Measurements from ENCODE around the gene ALKBH3. TPM values are rescaled to one million over a fixed set of nuclear protein-coding genes. Genes with fewer than 3 reads are reported as not detected.

Gene ALKBH3
- total RNA-seq, 2 donors from 2014 or later = 29.3 to 30.0 TPM

DNA sequence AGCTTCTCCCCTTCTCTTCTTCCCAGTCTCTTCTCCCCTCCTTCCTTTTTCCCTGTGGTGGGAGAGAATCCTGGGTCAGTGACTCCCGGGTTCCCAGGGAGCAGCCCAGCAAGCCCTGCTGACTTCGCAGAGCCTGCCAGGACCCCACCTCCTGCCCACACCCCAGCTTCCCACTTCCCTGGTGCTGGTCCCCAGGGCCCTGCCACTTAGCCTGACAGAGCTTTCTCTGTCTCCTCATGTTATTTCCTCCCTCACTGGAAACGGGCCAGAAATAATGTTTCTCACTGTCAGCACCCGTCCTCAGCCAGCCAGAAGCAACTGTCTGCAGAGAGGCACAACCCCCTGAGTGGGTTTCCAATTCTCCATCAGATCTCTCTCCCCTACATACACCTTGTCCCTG, 88.9 kb downstream of the ALKBH3 start:
- intact Hi-C loops (cut with DNase I) = no loop called here
- no peak for TF ChIP-seq POLR2A (IDR thresholded peaks at IDR 0.05)
- TF ChIP-seq, protein P1, sequence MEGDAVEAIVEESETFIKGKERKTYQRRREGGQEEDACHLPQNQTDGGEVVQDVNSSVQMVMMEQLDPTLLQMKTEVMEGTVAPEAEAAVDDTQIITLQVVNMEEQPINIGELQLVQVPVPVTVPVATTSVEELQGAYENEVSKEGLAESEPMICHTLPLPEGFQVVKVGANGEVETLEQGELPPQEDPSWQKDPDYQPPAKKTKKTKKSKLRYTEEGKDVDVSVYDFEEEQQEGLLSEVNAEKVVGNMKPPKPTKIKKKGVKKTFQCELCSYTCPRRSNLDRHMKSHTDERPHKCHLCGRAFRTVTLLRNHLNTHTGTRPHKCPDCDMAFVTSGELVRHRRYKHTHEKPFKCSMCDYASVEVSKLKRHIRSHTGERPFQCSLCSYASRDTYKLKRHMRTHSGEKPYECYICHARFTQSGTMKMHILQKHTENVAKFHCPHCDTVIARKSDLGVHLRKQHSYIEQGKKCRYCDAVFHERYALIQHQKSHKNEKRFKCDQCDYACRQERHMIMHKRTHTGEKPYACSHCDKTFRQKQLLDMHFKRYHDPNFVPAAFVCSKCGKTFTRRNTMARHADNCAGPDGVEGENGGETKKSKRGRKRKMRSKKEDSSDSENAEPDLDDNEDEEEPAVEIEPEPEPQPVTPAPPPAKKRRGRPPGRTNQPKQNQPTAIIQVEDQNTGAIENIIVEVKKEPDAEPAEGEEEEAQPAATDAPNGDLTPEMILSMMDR (IDR thresholded peaks at IDR 0.05) = no peak
- Histone ChIP-seq H3K9me3 (peaks cover 0 to 3% (median 0%) of the 10 kb centered on the region in 3 donors), H3K36me3 (replicated peaks in 1 of 2; ENCODE audit: insufficient read depth in 1 of 2, low read depth in 2 of 2) (no peaks in the 10 kb centered on the region), H3K27ac (no peak overlapping the region), H3K27me3 (no peaks in the 10 kb centered on the region), H3K4me1 (no peaks in the 10 kb centered on the region), H3K4me3 (no peak overlapping the region)
- ATAC-seq (no peak), DNase-seq (no peak)
- WGBS, 2 donors = 14 to 31% methylated on average over 4 of the region's 4 CpGs

Other genes with a start within 250 kb of the ALKBH3 start
- gene HSD17B12, start 200.1 kb upstream of the ALKBH3 start, total RNA-seq = 10 to 100 TPM; 39.7 to 42.8 TPM
- 100 to 1,000 TPM in 1 of 2 donors, 10 to 100 TPM in 1; 64.9 to 184 TPM for gene C11orf96, start 61.8 kb downstream of the ALKBH3 start, total RNA-seq
- gene ACCSL, start 167.2 kb downstream of the ALKBH3 start, total RNA-seq = not detected
- 10 to 100 TPM; 14.3 to 64.9 TPM for gene ACCS, start 185.4 kb downstream of the ALKBH3 start, total RNA-seq
- gene EXT2, start 214.8 kb downstream of the ALKBH3 start, total RNA-seq = 10 to 100 TPM; 21.4 to 34.2 TPM